Activated CD4-positive, alpha-beta T cell treated with anti-CD3 and anti-CD28 coated beads for 1 hour (primary cell): Measurements from ENCODE around the gene CDK14.
"Not testable (repeated sequence)": the region's sequence is repeated elsewhere in the genome, so short reads cannot be mapped to it uniquely, and the experiment has no call there.

Experiments used
- DNase-seq: peaks from one replicate; pipeline ENCODE4 v3.0.0-alpha.2; 2020

The CDK14 gene

DNA sequence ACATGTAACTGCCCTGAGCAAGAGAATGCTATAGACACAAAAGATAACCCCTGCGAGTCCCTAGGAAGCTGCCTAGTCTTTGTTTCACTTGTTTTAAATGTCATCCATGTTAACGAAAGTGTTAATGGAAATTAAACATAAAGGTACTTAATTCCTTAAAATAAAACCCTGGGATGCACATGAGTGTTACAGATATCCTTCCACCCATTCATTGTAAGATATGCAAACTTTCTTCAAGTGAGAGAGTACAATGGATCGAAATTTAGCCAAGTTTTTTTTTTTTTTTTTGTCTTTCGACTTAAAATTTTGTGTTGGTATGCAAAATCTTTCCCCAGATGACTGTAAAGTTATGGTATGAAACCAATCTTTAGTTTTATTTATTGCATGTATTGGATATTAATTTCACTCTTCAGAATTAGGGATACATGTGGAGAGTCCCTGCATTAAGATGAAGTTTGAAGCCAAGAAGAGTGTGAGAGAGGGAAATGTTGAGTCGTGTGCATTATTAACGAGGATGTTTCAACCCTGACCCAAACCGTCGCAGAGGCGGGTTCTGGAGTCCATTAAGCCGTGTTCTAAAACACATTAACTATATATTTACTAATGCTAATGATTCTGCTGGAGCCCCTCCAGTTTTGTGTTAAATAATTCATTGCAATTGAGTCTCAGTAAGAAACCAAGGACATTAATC, 1.6 kb downstream of the CDK14 start:
- DNase-seq, result no peak

DNA sequence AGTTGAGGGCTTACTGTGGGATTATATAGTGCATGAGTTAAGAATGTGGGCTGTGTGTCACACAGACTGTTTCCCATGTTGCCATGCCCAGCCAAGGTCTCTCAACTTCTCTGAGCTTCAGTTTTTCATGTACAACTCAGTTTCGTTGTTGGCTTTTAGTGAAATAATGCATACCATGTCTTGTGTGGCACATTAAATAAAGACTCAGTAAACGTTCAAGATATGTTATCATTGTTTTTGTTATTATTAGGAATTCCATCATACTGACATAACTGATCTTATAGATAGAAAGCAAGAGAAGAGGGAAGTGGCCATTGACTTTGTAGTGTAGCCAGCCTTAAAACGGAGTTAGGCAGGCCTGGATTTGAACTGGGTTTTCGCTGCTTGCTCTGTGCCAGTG, 2.9 kb downstream of the CDK14 start:
- DNase-seq, result no peak

DNA sequence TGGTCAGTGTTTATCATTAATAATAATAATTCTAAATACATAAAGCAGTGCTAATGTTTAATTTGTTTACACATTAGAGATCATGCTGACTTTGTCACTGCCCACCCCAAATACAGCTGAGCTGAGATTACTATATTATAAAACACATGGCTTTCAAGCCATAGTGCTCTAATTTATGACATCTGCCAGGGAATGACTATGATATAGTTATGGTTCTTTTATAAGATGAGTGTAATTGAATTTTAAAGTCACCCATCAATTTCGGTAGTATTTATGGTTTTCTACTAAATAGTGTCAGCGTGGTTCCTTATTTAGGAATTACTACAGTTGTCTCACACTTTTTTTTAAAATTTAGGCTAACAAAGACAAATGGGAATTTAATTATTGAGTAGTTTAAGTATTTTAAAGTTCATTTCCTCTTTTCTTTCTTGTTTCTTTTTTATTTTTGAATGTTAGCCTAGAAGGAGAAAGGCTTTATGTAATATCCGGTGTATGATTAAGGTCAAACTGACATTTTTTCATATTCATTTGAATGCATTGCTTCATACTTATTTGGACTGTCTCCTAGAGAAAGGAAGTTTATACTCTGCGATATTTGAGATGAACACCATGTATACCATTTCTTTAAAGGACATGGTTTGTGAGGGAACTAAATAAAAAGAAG, 3.9 kb downstream of the CDK14 start:
- no peak for DNase-seq

DNA sequence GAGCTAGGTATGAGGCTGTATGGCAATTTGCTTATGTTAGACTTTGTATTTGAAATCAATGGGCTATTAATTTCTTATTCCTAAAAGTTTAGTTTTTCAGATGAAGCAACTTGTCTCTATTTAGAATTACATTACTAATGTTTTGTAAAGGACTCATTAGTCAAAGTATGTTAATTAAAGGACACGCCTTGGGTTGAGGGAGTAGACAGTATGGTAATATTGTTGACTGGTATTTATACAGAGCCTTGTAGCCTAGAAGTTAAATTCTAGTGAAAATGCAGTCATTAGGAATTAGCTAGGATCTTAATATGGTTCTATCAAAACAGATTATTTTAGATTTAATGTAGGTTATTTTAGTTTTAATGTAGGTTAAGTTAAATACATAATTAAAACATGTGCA, 6.2 kb downstream of the CDK14 start:
- no peak for DNase-seq

DNA sequence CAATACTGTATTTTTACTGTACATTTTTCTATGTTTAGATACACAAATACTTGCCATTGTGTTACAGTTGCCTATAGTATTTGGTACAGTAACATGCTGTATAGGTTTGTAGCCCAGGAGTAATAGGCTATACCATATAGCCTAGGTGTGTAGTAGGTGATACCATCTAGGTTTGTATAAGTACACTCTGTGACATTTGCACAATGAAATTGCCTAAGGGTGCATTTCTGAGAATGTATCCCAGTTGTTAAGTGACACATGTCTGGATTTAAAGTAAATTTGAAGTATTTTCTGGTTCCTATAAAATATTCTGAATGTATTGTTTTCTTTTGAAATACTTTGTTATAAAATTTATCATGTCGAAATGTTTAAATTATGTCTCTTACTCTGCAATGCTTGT, 7.2 kb downstream of the CDK14 start:
- DNase-seq, result no peak

DNA sequence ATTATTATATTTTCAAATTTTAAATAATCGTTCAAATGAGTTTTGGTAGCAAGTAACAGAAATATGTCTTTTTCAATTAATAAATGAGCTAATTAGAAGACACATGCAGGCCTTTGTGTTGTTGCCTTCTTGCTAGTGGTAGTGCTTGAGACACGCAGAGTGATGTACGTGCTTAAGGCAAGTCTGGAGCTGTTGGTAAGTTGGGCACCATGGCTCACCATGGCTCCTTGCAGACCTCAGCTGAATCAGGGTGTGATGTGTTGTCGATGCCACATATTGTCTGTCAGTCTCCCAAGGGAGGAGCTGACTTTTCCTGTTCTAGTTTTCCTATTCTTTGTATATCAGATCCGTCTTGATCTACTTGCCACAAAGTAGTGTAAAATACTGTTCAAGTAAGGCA, 8.3 kb downstream of the CDK14 start:
- no peak for DNase-seq

DNA sequence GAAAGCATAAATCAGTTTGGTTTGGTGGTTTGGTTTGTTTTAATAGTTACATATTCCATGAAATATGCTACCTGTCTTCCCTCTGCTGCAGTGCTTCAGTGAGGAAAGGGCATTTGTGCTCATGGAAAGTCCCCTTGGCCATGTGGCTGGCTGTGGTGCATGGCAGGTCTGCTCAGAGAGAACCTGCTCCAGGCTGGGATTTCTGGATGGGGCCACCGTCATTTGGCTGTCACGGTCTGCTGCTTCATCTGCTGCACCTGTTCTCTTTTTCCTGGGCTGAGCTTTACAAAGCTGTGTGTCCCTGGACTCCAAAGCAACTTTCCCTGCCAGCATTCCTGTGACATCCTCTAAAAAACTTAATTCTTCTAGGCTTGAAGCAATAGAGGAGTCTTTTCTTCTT, 8.9 kb downstream of the CDK14 start:
- DNase-seq, result no peak

DNA sequence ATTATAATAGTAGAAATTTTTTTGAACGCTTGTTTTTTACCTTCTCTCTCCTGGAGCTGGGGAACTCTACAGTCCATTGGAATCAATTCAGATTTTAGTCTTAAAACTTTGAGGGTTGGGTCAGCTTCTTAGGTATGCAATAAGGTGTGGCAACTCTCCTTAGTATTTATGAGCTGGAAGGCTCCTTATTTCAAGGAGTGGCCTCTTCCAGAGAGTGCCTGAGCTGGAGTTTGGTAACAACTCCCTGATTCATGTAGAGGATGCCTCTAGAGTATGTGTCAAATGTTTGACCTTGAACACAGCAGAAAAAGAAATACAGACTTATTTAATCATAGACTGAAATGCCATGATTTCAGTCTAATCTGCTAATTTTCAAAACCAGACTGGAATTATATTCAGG, 11.1 kb downstream of the CDK14 start:
- no peak for DNase-seq

DNA sequence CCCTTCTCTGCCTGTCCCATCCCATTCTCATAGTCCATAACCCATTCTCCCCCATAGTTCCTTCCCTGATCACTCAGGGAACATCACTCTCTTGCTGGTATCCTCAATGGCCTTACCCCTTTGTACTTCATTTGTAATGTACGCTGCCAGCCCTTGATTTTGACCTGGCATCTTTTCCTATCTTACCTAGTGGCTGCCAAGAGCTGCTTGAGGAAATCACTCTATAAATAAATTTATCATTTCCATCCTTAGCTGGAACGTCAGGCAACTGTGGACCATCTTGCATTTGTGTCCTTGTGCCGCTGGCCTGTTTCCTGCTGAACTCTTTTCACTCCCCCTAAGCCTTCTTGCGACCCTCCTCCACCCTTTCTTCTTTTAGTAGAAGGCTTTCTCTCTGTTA, 14.0 kb downstream of the CDK14 start:
- DNase-seq, result no peak

DNA sequence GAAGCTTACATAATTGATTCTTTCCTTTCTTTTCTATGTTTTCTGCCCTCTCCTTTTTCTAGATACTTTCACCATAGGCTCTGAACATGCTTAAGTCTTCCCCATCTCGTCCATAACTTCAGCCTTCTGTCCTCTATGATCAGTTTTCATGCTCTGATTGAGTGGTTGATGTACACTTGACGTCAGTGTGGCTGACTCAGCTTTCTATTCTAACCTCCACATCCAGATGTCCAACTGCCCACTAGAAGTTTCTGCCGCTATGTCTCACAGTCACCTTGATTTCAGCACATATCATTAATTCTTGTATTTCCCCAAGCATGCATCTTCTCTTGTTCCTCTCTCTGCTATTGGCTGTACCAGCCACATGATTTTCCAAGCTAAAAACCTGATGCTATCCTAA, 15.0 kb downstream of the CDK14 start:
- no peak for DNase-seq

DNA sequence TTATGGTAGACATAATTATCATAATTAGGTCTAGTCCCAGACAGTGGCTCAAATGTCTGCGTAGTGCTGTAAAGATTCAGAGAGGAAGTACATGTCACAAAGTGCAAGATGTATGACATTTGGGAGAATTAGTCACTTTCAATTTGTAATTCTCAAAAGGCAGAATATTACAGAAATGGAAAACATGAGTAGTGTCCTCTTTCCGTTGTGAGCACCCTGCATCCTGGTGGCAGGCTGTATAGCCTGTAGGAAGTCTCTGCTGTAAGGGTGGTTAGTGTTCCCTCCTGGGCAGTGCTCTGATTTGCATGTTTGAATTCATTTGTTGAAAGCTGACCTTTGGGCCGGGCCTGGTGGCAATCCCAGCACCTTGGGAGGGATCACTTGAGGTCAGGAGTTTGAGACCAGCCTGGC, 17.0 kb downstream of the CDK14 start:
- DNase-seq, result no peak

DNA sequence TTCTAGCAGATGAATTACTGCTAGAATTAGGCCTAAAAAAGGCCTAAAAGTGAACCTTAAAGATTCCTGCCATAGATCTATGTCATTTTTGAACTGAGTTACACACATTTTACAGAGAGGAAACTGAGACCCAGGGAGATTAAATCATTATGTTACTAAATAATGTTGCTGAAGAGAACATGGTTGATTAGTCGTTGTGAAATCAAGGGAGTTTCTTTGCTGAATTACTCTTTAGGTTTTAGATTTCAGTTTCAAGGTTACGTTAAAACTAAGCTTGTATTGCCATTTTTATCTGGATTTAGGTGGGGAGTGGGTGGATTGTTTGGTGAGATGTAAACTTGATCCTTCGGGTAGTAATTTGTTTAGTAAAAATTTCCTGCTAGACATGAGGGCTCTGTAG, 21.3 kb downstream of the CDK14 start:
- no peak for DNase-seq

DNA sequence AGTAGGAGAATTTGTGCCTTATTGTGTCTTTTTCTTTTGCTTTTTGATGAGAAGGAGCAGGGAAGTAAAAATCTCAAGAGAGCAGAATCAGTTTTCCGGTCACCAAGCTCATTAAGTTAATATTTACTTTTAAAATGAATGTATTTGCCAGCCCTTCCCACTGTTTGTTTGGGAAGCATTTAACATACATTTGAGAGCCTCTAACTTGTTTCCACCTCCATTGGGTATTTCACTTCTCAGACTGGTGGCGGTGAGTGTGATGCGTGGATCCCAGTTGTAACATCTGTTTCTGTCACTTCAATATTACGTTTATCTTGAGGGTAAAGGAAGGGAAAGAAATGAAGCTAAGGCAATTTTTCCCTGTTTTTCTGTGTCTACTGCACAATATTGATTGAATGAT, 22.8 kb downstream of the CDK14 start:
- no peak for DNase-seq

DNA sequence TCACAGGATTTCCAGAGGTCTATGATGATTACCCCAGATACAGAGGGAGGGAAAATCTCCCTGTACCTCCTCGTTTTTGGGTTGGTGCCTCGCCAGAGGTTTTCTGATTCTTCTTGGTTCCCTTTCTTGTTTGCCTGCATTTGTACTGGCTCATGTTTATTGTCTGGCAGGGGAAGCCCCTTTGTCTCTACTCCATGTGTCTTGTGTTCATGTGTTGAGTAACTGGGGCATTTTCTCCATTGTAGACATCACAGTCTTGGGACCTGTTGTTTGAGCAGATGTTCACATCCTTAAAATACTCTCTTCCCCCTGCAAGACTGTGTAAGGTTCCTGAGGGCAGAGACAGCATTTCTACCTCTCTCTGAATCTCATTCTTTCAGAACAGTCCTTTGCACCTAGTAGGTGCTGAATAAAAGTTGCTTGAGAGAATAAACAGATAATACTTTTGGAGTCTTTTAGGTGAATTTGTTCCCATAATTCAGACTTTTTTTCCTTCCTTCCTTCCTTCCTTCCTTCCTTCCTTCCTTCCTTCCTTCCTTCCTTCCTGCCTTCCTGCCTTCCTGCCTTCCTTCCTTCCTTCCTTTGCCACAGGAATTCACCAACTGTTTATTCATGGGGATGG, 25.1 kb downstream of the CDK14 start:
- no peak for DNase-seq

DNA sequence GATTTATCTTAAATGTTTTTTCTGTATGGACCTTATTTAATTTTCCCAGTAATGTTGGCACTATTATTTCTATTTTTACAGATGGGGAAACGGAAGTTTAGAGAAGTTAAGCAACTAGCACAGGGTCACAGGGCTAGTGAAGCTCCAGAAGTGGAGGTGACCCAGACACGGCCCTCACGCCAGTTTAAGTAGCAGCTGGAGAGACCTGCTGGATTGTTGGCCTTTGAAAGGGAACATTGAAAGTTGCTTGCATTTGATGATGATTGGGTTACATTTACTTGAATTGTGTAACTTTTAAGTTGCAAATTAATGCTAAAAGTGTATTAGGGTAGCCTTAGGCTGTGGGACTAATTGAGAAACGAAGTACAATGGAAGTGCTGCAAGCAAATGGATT, 25.6 kb downstream of the CDK14 start:
- no peak for DNase-seq

DNA sequence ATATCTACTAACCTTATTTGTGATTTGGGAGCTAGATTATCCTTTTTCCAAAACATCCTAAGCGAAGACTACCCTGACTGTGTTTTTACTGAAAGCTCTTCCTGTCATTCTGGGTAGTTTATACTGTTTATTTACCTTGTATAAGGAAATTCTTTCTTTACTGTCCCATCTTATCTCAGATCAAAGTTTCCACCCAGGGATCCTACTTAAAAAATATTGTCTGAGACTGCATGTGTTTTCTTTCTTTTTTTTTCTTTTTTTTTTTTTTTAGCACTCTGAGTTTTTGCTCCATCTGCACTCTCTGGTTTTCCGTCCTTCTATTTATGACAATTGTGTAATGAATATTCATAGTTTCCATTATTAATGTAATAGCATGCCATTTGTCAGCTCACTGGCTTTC, 26.5 kb downstream of the CDK14 start:
- DNase-seq, result no peak

DNA sequence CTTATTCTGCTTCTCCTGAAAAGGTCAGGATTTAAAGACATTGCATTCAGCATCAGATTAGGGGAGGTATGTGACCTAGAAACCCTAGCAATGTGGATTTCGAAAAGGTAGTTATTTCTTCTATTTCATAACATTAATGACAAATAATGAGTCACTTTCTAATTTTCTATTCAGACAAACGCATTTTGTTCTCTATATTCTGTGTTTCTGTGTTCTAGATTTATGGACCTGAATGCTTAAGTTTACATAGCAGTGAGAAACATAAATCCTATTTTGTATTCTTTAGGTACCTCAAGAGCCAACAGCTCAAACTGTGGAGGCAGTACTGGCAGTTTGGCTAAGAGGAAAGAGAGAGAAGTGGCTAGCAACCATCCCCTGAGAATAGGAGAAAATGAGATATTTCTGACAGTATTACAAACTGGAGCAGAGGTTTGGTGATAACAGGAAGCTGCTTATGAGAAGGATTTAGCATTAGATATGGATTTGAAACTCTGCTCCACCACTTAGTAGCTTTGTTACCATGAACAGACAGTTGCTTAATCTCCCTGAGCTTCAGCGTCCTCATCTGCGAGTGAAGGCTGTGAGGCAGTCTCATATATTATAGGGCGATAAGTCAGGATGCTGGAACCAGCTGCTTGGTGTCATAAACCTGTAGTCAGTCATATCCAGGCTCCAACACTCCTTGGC, 28.2 kb downstream of the CDK14 start:
- DNase-seq, result no peak

DNA sequence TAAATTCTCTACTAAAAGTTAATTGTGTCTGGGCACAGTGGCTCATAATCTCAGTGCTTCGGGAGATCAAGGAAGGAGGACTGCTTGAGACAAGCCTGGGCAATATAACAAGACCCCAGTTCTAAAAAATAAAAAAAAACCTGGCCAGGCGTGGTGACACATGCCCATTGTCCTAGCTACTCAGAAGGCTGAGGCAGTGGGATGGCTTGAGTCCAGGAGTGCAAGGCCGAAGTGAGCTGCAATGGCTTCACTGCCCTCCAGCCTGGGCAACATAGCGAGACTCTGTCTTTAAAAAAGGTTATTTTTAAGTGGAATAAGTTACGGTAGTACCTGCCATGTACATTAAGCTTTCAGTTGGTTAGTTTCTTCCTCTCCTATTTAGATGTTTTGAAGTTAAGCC, 28.9 kb downstream of the CDK14 start:
- no peak for DNase-seq

DNA sequence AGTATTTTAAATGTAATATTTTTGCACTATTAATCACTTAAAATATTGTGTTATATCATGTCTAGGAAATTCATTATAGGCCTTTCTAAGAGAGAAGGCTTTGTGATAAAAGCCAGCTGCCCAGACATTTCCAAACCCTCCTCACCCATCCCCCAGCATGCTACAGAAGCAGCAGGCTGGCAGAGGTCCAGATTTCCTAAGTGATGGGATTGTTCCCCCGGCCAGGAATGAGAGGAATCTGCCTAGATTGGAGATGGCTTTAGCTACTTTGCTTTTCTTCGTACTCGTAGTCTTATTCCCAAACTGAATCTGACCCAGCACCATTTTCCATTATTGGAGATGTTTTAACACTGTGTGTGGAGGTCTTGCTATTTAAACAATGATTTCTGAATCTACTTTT, 29.4 kb downstream of the CDK14 start:
- no peak for DNase-seq

DNA sequence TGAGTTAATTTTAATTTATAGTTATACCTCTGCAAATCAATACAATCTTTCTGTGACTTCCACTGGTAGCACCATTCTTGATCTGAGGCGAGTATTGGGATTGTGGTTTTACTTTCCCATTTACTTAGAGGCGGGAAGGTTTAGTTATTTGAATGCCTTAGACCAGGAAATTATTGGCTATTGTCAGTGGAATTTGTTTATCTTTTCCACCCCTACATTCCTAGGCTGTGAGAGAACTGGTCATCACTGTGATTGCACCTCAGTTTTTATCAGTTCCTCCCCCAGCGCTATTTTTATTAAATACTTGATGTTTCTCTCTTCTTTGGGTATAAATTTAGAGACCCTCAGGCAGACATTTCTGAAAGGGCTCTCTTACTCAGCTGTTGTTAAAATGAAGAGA, 29.9 kb downstream of the CDK14 start:
- no peak for DNase-seq

DNA sequence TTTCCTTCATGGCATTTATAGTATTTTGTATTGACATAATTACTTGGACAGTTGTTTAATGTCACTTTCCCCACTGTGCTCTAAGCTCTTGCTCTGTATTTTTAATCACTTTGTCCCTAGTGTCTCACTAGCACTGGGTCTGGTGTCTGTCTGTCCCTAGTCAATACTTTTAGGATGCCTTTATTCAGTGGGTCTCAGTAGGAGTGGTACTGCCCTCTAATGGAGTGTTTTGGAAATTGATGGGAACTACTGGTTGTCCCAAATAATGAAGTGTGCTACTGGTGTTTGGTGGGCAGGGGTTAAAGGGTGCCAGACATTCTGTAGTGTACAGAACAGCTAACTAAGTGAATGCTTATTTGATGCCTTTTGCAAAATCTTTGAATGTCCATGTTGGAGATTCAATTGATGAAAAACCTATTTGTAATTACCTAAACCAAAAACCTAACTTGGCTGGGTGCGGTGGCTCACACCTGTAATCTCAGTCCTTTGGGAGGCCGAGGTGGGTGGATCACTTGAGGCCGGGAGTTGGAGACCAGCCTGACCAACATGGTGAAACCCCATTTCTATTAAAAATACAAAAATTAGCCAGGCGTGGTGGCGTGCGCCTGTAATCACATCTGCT, 33.3 kb downstream of the CDK14 start:
- no peak for DNase-seq

DNA sequence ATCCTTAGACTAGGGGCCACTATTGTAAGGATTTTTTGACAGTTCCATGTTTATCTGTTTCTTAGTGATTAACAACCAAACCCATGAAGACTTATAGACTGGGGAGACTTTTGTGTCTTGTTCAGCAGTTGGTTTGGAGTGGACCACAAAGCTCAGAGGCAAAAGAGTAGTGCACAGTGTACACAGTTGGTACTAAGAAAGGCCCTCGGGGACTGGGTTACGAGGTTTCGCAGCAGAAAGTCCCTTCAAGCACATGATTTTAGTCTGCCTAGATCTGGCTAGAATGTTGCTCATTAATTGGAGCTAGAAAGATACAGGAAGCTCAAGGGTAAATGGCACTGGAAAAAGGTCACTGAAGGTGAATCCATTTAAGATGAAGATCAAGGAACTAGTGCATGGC, 35.4 kb downstream of the CDK14 start:
- DNase-seq, result no peak

DNA sequence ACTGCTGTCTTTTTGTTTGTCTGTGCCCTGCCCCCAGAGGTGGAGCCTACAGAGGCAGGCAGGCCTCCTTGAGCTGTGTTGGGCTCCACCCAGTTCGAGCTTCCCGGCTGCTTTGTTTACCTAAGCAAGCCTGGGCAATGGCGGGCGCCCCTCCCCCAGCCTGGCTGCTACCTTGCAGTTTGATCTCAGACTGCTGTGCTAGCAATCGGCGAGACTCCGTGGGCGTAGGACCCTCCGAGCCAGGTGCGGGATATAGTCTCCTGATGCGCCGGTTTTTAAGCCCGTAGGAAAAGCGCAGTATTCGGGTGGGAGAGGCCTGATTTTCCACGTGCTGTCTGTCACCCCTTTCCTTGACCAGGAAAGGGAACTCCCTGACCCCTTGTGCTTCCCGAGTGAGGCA, 43.6 kb downstream of the CDK14 start:
- DNase-seq, result not testable (repeated sequence)

DNA sequence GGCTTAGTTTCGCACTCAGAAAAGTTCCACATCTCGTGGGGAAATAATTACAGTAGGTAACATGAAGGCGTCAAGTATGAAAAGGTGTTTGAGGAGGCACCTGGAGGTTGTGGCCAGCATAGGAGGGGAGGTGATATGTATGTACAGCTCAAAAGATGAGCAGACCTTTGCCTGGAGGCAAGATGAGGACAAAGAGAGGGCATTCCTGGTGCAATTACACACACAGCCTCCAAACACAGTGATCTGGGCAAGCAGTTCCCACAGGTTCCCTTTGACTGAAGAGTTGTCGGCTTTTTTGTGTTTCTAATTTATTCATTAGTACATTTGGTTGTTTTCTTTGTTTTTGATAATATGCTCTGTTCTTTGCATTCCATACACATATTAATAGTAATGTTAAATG, 46.9 kb downstream of the CDK14 start:
- no peak for DNase-seq
